GM06990 (cell line): ENCODE measurements around the gene BRWD1.

Source experiments
- DNase-seq: peaks from one replicate; pipeline ENCODE4 v3.0.0-alpha.2; 2011; ENCODE audit not compliant: insufficient read length; ENCODE audit errors: extremely low read depth
- H3K27me3 ChIP-seq: replicated peaks from 2 replicates; pipeline ENCODE4 v1.6.0; 2011; ENCODE audit warnings: low read length; ENCODE audit not compliant: control insufficient read depth, insufficient read depth
- H3K36me3 ChIP-seq: 2 replicates; pipeline ENCODE4 v1.5.1; 2011; ENCODE audit warnings: low read length; ENCODE audit not compliant: control insufficient read depth, insufficient read depth
- H3K4me3 ChIP-seq: replicated peaks from 2 replicates; pipeline ENCODE4 v1.5.1; 2011; ENCODE audit warnings: low read depth, mild to moderate bottlenecking, control low read depth, low read length
- CTCF ChIP-seq: IDR thresholded peaks from 2 replicates; pipeline ENCODE4 v1.5.1; 2011; ENCODE audit warnings: low read length, control low read depth, mild to moderate bottlenecking, inconsistent platforms; ENCODE audit not compliant: insufficient read depth, poor library complexity, severe bottlenecking

BRWD1 gene

GRCh38 chr21:39175154-39175553 is 138.3 kb downstream of the BRWD1 start:
- Histone ChIP-seq H3K27me3 (no peaks in the 10 kb centered on the region), H3K36me3 (peaks cover 17% of the 10 kb centered on the region), H3K4me3 (no peak overlapping the region)
- TF ChIP-seq CTCF = no peak
- DNase-seq = no peak

- no peak for DNase-seq
- H3K4me3 ChIP-seq = no peak overlapping the region
- H3K27me3 ChIP-seq = no peaks in the 10 kb centered on the region
- TF ChIP-seq CTCF = no peak
- H3K36me3 ChIP-seq = peaks cover 14% of the 10 kb centered on the region
These were observed 139.4 kb downstream of the BRWD1 start for GRCh38 chr21:39173716-39174680.

- H3K36me3 ChIP-seq = peaks cover 7% of the 10 kb centered on the region
- TF ChIP-seq CTCF = no peak
- no peaks in the 10 kb centered on the region for H3K27me3 ChIP-seq
- no peak for DNase-seq
- H3K4me3 ChIP-seq = no peak overlapping the region
These were observed 143.5 kb downstream of the BRWD1 start for GRCh38 chr21:39169906-39170305.

GRCh38 chr21:39168800-39169199 is 144.6 kb downstream of the BRWD1 start:
- Histone ChIP-seq H3K27me3 (no peaks in the 10 kb centered on the region), H3K4me3 (no peak overlapping the region), H3K36me3 (peaks cover 5% of the 10 kb centered on the region)
- no peak for TF ChIP-seq CTCF
- DNase-seq = no peak

GRCh38 chr21:39164523-39164922 is 148.9 kb downstream of the BRWD1 start:
- H3K27me3 ChIP-seq = no peaks in the 10 kb centered on the region
- no peak overlapping the region for H3K4me3 ChIP-seq
- no peak for TF ChIP-seq CTCF
- DNase-seq = no peak
- H3K36me3 ChIP-seq = no peaks in the 10 kb centered on the region
